Body of pancreas (tissue), 4 donors: ENCODE measurements around the gene RPN2.

Experiments used
- CTCF ChIP-seq, 7 experiments: fragments of 450-650 bp in 4 of 7; fragments of 200-600 bp in 3 of 7; sonication (generic) in 3 of 7; IDR thresholded peaks; one replicate each; pipeline ENCODE4 v1.5.1; 2016 to 2019; ENCODE audit warnings: antibody characterized with exemption in 7 of 7
- POLR2A ChIP-seq, 3 donors: fragments of 450-650 bp; IDR thresholded peaks; one replicate each; pipeline ENCODE4 v1.6.1; 2016; ENCODE audit warnings: antibody characterized with exemption in 3 of 3, mild to moderate bottlenecking in 2 of 3

DNA sequence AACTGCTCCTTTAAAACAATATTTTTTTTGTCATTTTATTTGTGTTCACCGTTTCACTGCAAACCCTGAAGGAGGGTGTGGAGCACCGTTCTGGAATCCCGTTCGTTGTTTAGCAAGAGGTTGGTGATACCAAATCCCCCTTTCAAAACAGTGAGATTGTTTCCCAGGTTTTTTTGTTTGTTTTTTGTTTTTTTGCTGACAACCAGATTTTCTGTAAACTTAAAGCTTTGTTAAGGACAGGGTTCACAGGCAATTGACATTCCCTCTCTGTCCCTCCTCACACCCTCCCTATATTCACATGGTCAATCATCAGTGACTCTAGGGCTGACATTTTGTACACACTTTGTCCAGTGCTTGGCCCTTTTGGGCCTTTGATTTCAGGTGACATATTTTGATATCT, 21.2 kb downstream of the RPN2 start:
- no peak for TF ChIP-seq POLR2A (IDR thresholded peaks at IDR 0.05)
- no peak for TF ChIP-seq CTCF (IDR thresholded peaks at IDR 0.05)
